Hepatocyte (in vitro differentiated cells): ENCODE results near the gene HNF4A. TPM values are rescaled to one million over a fixed set of nuclear protein-coding genes. Genes with fewer than 3 reads are reported as not detected.

Experiments
- DNase-seq: peaks from one replicate; pipeline ENCODE4 v3.0.0-alpha.2; 2016; ENCODE audit warnings: low spot score
- H2AFZ ChIP-seq: fragments of 200-600 bp; sonication (generic); 2 replicates; pipeline ENCODE4 v1.6.0; 2016; ENCODE audit warnings: antibody characterized with exemption, mild to moderate bottlenecking
- H3K27ac ChIP-seq: fragments of 200-600 bp; sonication (generic); 2 replicates; pipeline ENCODE4 v1.5.1; 2016; ENCODE audit warnings: mild to moderate bottlenecking
- H3K27me3 ChIP-seq: fragments of 200-600 bp; sonication (generic); 2 replicates; pipeline ENCODE4 v1.6.1; 2016
- H3K36me3 ChIP-seq: fragments of 200-600 bp; sonication (generic); replicated peaks from 2 replicates; pipeline ENCODE4 v1.5.1; 2016; ENCODE audit warnings: low read depth; ENCODE audit not compliant: insufficient read depth
- H3K4me1 ChIP-seq: fragments of 200-600 bp; sonication (generic); 2 replicates; pipeline ENCODE4 v1.5.1; 2016; ENCODE audit warnings: mild to moderate bottlenecking, moderate library complexity; ENCODE audit not compliant: insufficient read depth
- H3K4me2 ChIP-seq: fragments of 200-600 bp; sonication (generic); 2 replicates; pipeline ENCODE4 v1.6.0; 2016
- H3K4me3 ChIP-seq: fragments of 200-600 bp; sonication (generic); 2 replicates; pipeline ENCODE4 v1.5.1; 2016; ENCODE audit warnings: mild to moderate bottlenecking
- H3K79me2 ChIP-seq: fragments of 200-600 bp; sonication (generic); 2 replicates; pipeline ENCODE4 v1.6.0; 2017; ENCODE audit warnings: mild to moderate bottlenecking
- H3K9me2 ChIP-seq: fragments of 200-600 bp; sonication (generic); replicated peaks from 2 replicates; pipeline ENCODE4 v1.6.0; 2017; ENCODE audit warnings: mild to moderate bottlenecking; ENCODE audit not compliant: insufficient read depth
- H3K9me3 ChIP-seq: fragments of 200-600 bp; sonication (generic); 2 replicates; pipeline ENCODE4 v1.5.1; 2016; ENCODE audit warnings: low read depth, mild to moderate bottlenecking
- H4K20me1 ChIP-seq: fragments of 200-600 bp; sonication (generic); 2 replicates; pipeline ENCODE4 v1.6.0; 2016; ENCODE audit warnings: mild to moderate bottlenecking; ENCODE audit not compliant: insufficient read depth, poor library complexity, severe bottlenecking
- EZH2 ChIP-seq: fragments of 200-600 bp; sonication (generic); IDR thresholded peaks from 2 replicates; pipeline ENCODE4 v1.6.1; 2016; ENCODE audit warnings: antibody characterized with exemption, mild to moderate bottlenecking, borderline replicate concordance
- EZH2phosphoT487 ChIP-seq: fragments of 200-600 bp; sonication (generic); IDR thresholded peaks from one replicate; pipeline ENCODE4 v1.6.1; 2018; ENCODE audit warnings: antibody characterized with exemption, mild to moderate bottlenecking, low read depth, moderate library complexity; ENCODE audit not compliant: unreplicated experiment, severe bottlenecking
- WGBS: methylation state at CpG from one replicate; pipeline ENCODE4 v1.1.6; 2016; ENCODE audit warnings: low lambda C conversion rate; ENCODE audit errors: missing lambda C conversion rate; 5-methylcytosine and 5-hydroxymethylcytosine counted together
- polyA plus RNA-seq: library from polyadenylated mRNA; unstranded; fragments of >200 nt; fragmentation: Nextera tagmentation; extraction: Ambion mirVana; gene quantifications from 2 replicates; pipeline ENCODE4 v1.2.1, GENCODE V29; 2016
- total RNA-seq: library from RNA; depleted of rRNA; stranded (reverse); fragments of >200 nt; gene quantifications from 2 replicates; pipeline ENCODE4 v1.2.3, GENCODE V29; 2014
- TF ChIP-seq, protein P1 (sequence below): fragments of 200-600 bp; sonication (generic); IDR thresholded peaks from 2 replicates; pipeline ENCODE4 v1.5.1; 2016; ENCODE audit warnings: antibody characterized with exemption, mild to moderate bottlenecking; ENCODE audit not compliant: poor library complexity

Gene HNF4A
- total and polyA plus RNA-seq, 2 experiments from 2014 or later: 38.2 to 88.0 TPM

DNA sequence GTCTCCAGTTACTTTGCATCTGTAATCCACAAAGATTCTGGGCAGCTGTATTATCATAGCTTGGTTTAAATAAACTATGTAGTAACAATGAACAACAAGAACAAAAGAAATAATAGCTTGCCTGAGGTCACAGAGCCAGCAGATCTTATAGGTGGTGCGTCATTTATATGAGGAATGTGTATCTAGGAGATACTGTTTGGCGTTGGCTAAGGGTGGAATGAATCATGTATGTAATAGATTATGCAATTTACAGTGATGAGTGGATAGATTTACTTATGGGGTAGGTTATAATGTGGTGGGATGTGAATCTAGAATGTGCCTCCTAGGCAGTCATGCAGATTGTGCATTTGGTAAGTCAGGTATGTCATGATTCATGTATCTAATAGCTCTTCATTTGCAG, 42.8 kb downstream of the HNF4A start:
- Histone ChIP-seq H4K20me1 (peaks cover 2% of the 10 kb centered on the region), H3K79me2 (peaks cover 67% of the 10 kb centered on the region), H3K4me2 (no peak overlapping the region), H3K4me1 (peaks cover 7% of the 10 kb centered on the region), H3K4me3 (no peak overlapping the region), H3K27me3 (no peaks in the 10 kb centered on the region), H3K27ac (no peak overlapping the region), H3K9me3 (no peaks in the 10 kb centered on the region), H2AFZ (no peak overlapping the region), H3K36me3 (no peaks in the 10 kb centered on the region), H3K9me2 (no peaks in the 10 kb centered on the region)
- TF ChIP-seq EZH2phosphoT487: no peak
- TF ChIP-seq EZH2: no peak
- TF ChIP-seq, protein P1, sequence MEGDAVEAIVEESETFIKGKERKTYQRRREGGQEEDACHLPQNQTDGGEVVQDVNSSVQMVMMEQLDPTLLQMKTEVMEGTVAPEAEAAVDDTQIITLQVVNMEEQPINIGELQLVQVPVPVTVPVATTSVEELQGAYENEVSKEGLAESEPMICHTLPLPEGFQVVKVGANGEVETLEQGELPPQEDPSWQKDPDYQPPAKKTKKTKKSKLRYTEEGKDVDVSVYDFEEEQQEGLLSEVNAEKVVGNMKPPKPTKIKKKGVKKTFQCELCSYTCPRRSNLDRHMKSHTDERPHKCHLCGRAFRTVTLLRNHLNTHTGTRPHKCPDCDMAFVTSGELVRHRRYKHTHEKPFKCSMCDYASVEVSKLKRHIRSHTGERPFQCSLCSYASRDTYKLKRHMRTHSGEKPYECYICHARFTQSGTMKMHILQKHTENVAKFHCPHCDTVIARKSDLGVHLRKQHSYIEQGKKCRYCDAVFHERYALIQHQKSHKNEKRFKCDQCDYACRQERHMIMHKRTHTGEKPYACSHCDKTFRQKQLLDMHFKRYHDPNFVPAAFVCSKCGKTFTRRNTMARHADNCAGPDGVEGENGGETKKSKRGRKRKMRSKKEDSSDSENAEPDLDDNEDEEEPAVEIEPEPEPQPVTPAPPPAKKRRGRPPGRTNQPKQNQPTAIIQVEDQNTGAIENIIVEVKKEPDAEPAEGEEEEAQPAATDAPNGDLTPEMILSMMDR: no peak
- WGBS: 61% methylated on average over 2 of the region's 2 CpGs
- DNase-seq: no peak

DNA sequence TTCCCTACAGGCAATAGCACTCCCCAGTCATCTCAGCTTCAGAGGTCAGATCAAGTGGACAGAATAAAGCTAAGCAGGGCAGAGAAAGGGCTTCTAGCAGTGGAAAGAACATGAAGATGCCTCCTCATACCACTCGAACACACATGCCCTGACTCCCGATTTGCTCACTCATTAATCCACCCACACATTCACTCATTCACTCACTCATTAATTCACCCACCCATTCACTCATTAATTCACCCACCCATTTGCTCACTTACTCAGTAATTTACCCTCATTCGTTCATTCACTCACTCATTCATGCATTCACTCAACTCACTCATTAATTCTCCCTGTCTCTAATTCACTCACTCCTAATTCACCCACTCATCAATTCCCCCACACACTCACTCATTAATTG, 43.9 kb downstream of the HNF4A start:
- no peak overlapping the region for H3K4me2 ChIP-seq
- H3K79me2 ChIP-seq: peaks cover 75% of the 10 kb centered on the region
- no peaks in the 10 kb centered on the region for H3K36me3 ChIP-seq
- H2AFZ ChIP-seq: no peak overlapping the region
- H3K9me2 ChIP-seq: no peaks in the 10 kb centered on the region
- no peaks in the 10 kb centered on the region for H3K27me3 ChIP-seq
- peak overlapping the region; percentile 97 for H3K27ac ChIP-seq
- TF ChIP-seq, protein P1: no peak
- no peak for TF ChIP-seq EZH2phosphoT487
- no peak for TF ChIP-seq EZH2
- DNase-seq: no peak
- peaks cover 5% of the 10 kb centered on the region for H3K4me1 ChIP-seq
- peaks cover 2% of the 10 kb centered on the region for H4K20me1 ChIP-seq
- 79% methylated on average over 3 of the region's 3 CpGs for WGBS
- no peaks in the 10 kb centered on the region for H3K9me3 ChIP-seq
- no peak overlapping the region for H3K4me3 ChIP-seq

DNA sequence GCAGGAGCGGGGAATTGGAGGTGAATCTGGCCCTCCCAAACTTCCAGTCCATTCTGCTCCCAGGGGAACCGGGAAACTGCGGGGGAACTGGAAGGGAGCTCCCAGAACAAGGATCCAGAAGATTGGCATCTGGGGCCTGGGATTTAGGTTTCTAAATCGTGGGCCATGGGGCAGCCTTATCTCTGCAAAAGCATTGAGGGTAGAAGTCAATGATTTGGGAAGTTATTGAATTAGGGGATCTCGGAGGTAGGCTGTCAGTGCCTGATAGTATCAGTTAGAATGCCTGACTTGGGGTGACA, 45.1 kb downstream of the HNF4A start:
- Histone ChIP-seq H2AFZ (no peak overlapping the region), H3K9me2 (no peaks in the 10 kb centered on the region), H3K36me3 (no peaks in the 10 kb centered on the region), H3K4me2 (peak overlapping the region; percentile 78), H3K9me3 (no peaks in the 10 kb centered on the region), H3K27me3 (no peaks in the 10 kb centered on the region), H3K79me2 (peaks cover 69% of the 10 kb centered on the region), H3K4me3 (no peak overlapping the region), H3K27ac (peak overlapping the region; percentile 97), H3K4me1 (peaks cover 5% of the 10 kb centered on the region), H4K20me1 (peaks cover 2% of the 10 kb centered on the region)
- DNase-seq: no peak
- no peak for TF ChIP-seq EZH2phosphoT487
- TF ChIP-seq, protein P1: no peak
- TF ChIP-seq EZH2: no peak
- 85% methylated on average over 5 of the region's 5 CpGs for WGBS
